Measurements from ENCODE around the gene SRCAP. TPM values are rescaled to one million over a fixed set of nuclear protein-coding genes. Genes with fewer than 3 reads are reported as not detected.

SRCAP gene
- total and polyA plus RNA-seq, 2 of the 8 experiments (the other 6 are each of a cell fraction or from before 2014, with no cell fraction given) = 5.5 to 54.3 TPM

DNA sequence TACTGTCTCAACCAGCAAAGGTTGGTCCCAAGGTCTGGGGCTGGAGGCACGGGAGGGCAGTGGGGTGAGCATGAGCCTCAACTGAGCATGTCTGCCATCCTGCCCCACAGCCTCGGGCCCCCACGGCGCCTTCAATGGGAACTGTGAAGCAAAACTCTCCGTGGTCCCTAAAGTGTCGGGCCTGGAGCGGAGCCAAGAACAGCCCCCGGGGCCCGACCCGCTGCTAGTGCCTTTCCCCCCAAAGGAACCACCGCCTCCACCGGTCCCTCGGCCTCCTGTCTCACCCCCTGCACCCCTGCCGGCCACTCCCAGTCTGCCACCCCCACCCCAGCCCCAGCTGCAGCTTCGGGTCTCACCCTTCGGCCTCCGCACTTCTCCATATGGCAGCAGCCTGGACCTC is 36.5 kb upstream of the SRCAP start (continued):
- TF ChIP-seq CHD1 (IDR thresholded peaks at IDR 0.05; ENCODE audit: low read depth, low read length) (no peak), SUZ12 (IDR thresholded peaks at IDR 0.05; ENCODE audit: low read length) (no peak), CHD2 (IDR thresholded peaks at IDR 0.05; ENCODE audit: low read length) (no peak)

Data from H1 (cell line).